Activated T-cell treated with anti-CD3 and anti-CD28 coated beads, Interleukin-2, amount 50 U/mL, for 72 hours (primary cell): ENCODE results near the gene RFNG. TPM values are rescaled to one million over a fixed set of nuclear protein-coding genes. Genes with fewer than 3 reads are reported as not detected.

ENCODE experiments used
- ATAC-seq, 2 donors: fragments of 150-1000 bp; cut with Tn5 transposase; replicated peaks in 1 of 2; 2 replicates each; pipeline ENCODE4 v1.10.0; 2021; ENCODE audit warnings: moderate library complexity in 2 of 2, mild to moderate bottlenecking in 1 of 2
- DNase-seq, 2 donors: peaks; one replicate each; pipeline ENCODE4 v3.0.0; 2021 to 2022; ENCODE audit warnings: mixed read lengths in 1 of 2
- H3K27ac Mint-ChIP-seq: one replicate; pipeline ENCODE4 v1.8.0; 2022; ENCODE audit warnings: mild to moderate bottlenecking, moderate library complexity, mixed read lengths
- H3K27me3 Mint-ChIP-seq: one replicate; pipeline ENCODE4 v1.8.0; 2022; ENCODE audit warnings: low read depth, mixed read lengths
- H3K36me3 Mint-ChIP-seq, 2 donors: one replicate each; pipeline ENCODE4 v1.8.0; 2022; ENCODE audit warnings: mixed read lengths in 2 of 2, mild to moderate bottlenecking in 1 of 2; ENCODE audit not compliant: insufficient read depth in 2 of 2
- H3K4me1 Mint-ChIP-seq: one replicate; pipeline ENCODE4 v1.8.0; 2022; ENCODE audit warnings: low read depth, mixed read lengths
- H3K4me3 Mint-ChIP-seq, 2 donors: one replicate each; pipeline ENCODE4 v1.8.0; 2022; ENCODE audit warnings: mild to moderate bottlenecking in 2 of 2, mixed read lengths in 2 of 2, moderate library complexity in 2 of 2
- H3K9me3 Mint-ChIP-seq, 2 donors: one replicate each; pipeline ENCODE4 v1.8.0; 2022; ENCODE audit warnings: mixed read lengths in 2 of 2
- total RNA-seq, 2 donors: library from RNA; stranded (reverse); gene quantifications; one replicate each; pipeline ENCODE4 v1.2.3, GENCODE V29; 2022

The RFNG gene
- total RNA-seq, 2 donors from 2014 or later, result 31.0 to 42.2 TPM

DNA sequence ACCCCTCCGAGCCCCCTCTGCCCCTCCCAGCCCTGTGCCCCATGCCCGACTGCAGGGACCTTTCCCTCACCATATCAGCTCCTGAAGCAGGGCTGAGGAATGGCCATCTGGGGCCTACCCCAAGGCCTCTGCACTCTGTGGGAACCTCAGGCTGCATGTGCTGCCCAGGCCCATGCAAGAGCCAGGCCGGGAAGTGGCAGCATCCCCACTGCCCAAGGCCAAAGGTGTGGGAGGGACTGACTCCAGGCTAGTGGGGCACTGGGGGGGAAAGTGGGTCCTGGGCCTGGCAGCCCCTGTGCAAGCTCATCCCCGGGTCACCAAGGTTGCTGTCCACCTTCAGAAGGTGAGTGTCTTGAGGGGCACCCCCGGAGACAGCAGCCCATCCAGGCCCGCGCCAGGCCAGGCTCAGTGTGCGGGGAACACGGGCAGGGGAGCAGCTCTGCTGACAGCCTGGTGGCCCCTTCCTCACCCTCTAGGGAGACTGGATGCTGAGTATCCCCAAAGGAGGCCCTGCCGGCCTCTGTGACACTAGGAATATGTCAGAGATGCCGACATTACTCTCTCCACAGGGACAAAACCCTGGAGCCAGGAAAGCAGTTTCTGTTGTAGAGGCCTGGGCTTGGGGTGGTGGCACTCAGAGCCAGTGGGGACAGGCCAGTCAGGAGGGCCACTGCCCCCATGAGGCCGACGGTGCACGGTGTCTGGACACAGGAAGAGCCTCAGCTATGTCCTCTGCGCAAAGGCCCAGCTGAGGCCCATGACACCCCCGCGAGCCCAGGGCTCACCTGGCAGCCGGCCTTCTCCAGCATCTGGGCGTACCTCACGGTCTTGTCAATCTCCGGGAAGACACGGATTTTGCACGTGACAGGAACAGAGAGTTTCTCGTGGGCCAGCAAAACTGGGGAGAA lies 10.7 kb upstream of the RFNG start:
- Mint-ChIP-seq H3K9me3 (no peaks in the 10 kb centered on the region), H3K4me1 (peaks cover 20% of the 10 kb centered on the region), H3K27ac (no peak overlapping the region), H3K4me3 (no peak overlapping the region), H3K27me3 (no peaks in the 10 kb centered on the region), H3K36me3 (peaks cover 0 to 4% of the 10 kb centered on the region in 2 donors)
- DNase-seq, result no peak
- no peak for ATAC-seq

DNA sequence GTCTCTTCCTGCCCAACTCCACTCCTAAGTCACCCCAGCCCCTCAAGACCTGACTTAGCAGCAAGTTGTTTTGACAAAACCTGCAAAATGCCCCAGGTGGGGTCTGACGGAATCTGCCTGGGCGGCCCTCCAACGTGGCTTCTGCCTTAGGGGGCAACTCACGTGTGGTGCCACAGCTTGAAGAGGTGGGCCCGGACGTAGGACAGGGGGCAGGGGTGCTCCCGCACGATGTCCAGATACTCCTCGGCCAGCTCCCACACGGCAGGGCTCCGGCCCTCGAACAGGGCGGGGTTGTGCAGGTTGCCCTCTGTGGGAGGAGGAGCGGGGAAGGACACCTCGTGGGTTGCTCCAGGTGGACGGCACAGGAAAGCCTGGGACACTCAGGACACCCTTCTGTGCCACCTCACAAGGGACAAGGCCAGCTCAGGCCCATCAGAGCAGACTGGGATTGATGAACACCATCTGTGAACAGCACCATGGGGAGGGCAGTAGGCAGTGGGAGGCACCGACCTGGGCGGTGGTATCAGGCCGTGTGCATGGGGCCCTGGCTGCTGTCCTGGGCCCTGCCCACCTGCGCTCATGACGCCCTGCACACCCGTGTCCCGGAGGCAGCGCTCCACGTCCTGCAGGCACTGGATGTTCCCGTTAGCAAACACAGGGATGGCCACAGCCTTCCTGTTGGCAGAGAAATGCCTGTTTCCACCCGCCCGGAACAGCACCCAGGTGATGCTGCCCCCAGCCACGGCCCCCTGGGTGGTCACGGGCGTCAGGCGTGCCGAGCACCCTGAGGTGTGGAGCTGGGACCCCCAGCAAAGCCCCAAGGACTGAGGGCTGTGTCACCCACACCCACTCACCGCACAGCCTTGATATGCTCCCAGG lies 9.7 kb upstream of the RFNG start:
- ATAC-seq, result no peak
- no peak for DNase-seq
- Mint-ChIP-seq H3K4me3 (no peak overlapping the region), H3K36me3 (peaks cover 0 to 4% of the 10 kb centered on the region in 2 donors), H3K27ac (no peak overlapping the region), H3K4me1 (peaks cover 9% of the 10 kb centered on the region), H3K27me3 (no peaks in the 10 kb centered on the region), H3K9me3 (no peaks in the 10 kb centered on the region)

DNA sequence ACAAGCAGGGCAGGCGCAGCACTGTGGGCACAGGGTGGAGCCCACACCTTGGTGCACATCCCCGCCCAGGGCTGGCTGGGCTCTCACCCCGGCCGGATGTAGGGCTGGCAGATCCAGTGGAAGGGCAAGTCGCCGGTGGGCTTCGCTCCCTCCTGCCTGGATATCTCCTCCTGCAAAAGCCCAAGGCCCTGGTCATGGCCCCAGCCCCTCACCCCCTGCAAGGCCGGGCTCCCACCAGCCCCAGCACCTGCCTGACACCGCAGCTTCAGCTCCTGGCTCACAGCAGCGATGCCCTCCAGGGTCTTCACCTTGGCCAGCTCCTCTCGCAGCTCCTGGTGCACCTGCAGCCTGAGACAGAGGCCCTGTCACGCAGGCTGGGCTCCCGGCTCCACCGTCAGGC lies 9.0 kb upstream of the RFNG start:
- ATAC-seq, result no peak
- peaks cover 0 to 4% of the 10 kb centered on the region in 2 donors for H3K36me3 Mint-ChIP-seq
- no peak overlapping the region for H3K27ac Mint-ChIP-seq
- no peak for DNase-seq
- H3K4me1 Mint-ChIP-seq, result peaks cover 7% of the 10 kb centered on the region
- H3K9me3 Mint-ChIP-seq, result no peaks in the 10 kb centered on the region
- no peak overlapping the region for H3K4me3 Mint-ChIP-seq
- H3K27me3 Mint-ChIP-seq, result no peaks in the 10 kb centered on the region

DNA sequence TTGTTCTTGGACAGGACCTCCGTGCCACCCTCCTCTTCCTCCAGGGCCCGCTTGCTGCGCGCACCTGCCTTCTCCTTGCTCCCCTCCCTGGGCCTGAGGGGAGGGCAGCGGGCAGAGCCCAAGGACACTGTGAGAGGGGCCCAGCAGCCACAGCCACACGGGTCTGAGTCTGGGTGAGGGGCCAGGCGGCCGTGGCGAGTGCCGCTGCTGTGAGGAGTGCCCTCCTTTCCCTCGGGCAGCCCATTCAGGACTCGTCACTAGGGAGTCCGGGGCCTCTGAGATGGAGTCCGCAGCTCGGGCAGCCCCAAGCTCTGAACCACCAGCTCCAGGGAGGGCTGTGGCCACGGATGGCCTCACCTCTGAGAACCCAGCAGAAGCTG lies 8.4 kb upstream of the RFNG start:
- no peaks in the 10 kb centered on the region for H3K27me3 Mint-ChIP-seq
- H3K27ac Mint-ChIP-seq, result no peak overlapping the region
- H3K36me3 Mint-ChIP-seq, result peaks cover 0 to 4% of the 10 kb centered on the region in 2 donors
- no peak for DNase-seq
- no peaks in the 10 kb centered on the region for H3K9me3 Mint-ChIP-seq
- ATAC-seq, result no peak
- no peak overlapping the region for H3K4me3 Mint-ChIP-seq
- peaks cover 7% of the 10 kb centered on the region for H3K4me1 Mint-ChIP-seq

DNA sequence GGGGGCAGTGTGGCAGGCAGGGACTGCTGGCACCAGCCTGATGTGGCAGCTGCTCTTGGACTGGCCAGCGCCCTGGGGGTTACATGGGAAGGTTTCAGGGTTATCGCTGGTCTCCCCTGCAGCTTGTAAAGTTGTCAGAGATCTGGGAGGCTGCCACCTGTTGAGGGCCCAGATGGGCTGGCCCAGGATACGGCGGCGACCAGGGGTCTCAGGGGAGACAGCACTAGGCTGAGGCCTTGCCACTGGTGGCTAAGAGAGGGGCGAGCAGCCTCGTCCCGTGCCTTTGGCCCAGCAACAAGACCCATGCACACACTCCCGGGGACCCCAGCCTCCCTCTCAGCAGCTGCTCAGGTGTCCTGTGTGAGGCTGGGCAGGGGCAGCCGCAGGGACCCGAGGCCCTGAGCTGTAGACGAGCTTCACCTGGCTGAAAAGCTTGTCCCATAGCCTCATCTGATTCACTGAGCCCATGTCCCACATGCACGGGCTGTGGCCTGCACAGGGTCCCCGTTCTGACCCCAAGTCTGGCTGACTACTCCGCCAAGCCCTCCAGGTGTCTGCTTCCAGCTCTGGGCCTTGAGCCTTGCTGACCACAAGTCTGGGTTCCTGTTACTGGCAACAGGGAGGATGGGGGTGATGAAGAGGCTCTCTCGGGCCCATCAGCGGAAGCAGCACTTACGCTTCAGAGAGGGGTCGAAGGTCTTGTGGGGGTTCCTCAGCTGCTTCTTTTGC lies 7.8 kb upstream of the RFNG start:
- peaks cover 0 to 4% of the 10 kb centered on the region in 2 donors for H3K36me3 Mint-ChIP-seq

DNA sequence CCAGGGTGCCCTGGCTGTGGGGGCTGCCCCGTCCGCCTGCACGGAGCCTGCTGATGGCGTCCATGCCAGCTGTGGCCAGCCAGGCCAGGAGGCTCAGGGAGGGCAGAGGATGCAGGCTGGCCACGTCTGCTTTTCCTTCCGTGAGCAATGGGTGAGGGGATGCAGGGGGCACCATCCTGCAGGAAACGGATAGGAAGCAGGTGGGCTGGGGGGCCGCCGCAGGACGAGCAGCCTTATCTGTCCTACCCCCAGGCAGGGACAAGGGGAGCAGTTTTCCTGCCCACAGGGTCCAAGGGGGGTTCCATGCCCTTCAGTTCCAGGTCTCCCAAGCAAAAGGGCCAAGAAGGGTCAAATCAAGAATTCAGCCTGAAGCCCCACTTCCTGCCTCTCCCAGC lies 7.2 kb upstream of the RFNG start:
- ATAC-seq (no peak), DNase-seq (no peak)
- no peak overlapping the region for H3K4me3 Mint-ChIP-seq
- no peaks in the 10 kb centered on the region for H3K4me1 Mint-ChIP-seq
- H3K27me3 Mint-ChIP-seq, result no peaks in the 10 kb centered on the region
- H3K36me3 Mint-ChIP-seq, result peaks cover 0 to 4% of the 10 kb centered on the region in 2 donors
- H3K27ac Mint-ChIP-seq, result no peak overlapping the region
- no peaks in the 10 kb centered on the region for H3K9me3 Mint-ChIP-seq

More for the DNA sequence above, 7.8 kb upstream of the RFNG start:
- peaks cover 6% of the 10 kb centered on the region for H3K4me1 Mint-ChIP-seq
- no peak overlapping the region for H3K27ac Mint-ChIP-seq
- no peaks in the 10 kb centered on the region for H3K9me3 Mint-ChIP-seq
- ATAC-seq (no peak), DNase-seq (no peak)
- H3K4me3 Mint-ChIP-seq, result no peak overlapping the region
- H3K27me3 Mint-ChIP-seq, result no peaks in the 10 kb centered on the region

DNA sequence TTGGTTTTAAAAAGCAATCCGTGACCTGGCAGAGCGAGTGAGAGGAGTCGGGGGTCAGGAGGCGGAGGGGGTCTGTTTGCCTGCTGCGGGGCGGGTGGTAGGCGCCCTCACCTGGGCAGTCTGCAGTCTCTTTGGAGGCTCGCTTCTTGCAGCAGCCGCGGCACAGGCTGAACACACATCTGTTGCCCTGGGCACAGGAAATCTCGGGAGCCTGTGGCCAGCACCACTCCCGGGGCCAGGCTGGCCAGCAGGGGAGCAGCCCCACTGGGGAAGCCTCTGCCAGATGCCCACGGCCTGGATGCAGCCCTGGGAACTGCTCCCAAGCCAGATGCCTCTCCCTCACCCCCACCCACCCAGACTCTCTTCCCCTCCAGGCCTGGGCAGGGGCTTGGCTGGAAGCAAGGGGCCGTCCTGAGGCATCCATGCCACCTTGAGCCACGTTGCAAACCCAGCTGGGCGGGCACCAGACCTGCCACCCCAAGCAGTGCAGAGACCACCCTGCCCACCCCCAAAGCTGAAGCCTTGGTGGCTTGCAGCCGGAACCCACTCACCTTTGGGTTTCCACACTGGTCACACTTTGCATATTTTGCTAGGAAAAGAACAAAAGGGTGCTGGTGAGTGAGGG lies 6.7 kb upstream of the RFNG start:
- no peaks in the 10 kb centered on the region for H3K9me3 Mint-ChIP-seq
- no peak overlapping the region for H3K27ac Mint-ChIP-seq
- ATAC-seq (no peak), DNase-seq (no peak)
- H3K4me1 Mint-ChIP-seq, result peaks cover 5% of the 10 kb centered on the region
- H3K36me3 Mint-ChIP-seq, result peaks cover 0 to 4% of the 10 kb centered on the region in 2 donors
- no peaks in the 10 kb centered on the region for H3K27me3 Mint-ChIP-seq
- no peak overlapping the region for H3K4me3 Mint-ChIP-seq

DNA sequence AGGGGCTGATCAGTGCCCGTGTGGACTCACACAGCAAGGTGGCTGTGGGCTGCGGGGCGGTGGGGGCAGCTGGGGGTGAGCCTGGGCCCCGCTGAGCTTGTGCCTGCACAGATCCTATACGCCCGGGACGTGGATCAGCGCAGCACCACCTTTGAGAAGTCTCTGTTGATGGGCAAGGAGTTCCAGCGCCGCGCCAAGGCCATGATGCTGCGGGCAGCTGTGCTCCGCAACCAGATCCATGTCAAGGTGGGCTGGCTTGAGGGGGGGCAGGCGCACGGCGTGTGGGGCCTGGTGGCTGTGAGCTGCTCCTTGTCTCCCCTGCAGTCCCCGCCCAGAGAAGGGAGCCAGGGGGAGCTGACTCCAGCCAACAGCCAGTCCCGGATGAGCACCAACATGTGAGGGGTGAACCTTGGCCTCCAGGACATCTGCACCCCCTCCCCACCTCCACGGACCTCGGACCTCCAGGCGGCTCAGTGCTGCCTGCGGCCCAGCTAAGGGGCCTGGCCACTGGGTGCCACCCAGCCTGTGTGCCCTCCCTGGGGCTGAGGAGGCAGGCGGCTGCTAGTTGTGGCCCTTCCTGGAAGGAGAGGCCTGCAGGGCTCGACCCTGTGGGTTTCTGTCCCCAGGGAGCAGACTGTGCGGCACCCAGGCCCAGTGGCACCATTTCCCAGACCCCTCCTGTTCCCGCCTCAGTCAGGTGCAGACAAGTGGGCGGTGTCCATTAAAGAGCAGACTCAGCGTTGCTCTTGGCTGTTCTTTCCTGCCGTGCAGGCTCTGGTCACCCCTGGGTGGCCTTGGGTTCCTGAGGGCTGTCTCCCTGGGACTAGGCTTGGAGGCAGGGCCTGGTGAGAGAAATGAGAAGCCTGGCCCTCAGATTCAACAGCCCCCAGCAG lies 5.4 kb upstream of the RFNG start:
- no peak for DNase-seq
- ATAC-seq, result no peak

DNA sequence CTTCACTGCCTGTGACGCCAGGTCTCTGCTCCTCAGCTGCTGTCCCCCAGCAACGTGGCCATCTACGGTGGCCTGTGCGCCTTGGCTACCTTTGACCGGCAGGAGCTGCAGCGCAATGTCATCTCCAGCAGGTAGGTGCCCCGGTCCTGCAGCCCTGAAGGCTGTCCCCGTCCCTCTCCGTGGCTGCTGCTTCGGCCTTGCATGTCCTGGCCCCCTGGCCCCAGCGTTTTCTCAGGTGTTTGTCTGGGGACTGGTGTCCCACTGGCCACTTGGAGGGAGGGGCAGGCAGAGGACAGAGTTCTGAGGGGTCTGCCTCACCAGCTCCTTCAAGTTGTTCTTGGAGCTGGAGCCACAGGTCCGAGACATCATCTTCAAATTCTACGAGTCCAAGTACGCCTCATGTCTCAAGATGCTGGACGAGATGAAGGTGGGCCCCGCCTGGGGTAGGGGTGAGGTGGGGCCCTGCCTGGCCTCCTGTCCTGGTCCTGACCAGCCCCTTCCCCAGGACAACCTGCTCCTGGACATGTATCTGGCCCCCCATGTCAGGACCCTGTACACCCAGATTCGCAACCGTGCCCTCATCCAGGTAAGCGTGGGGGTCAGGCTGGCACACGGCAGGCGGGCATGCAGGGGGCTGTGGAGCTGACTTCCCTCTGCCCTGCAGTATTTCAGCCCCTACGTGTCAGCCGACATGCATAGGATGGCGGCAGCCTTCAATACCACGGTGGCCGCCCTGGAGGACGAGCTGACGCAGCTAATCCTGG lies 4.5 kb upstream of the RFNG start:
- H3K36me3 Mint-ChIP-seq, result peaks cover 0 to 4% of the 10 kb centered on the region in 2 donors
- H3K4me1 Mint-ChIP-seq, result peaks cover 12% of the 10 kb centered on the region

More for the DNA sequence above, 5.4 kb upstream of the RFNG start:
- Mint-ChIP-seq H3K4me1 (peaks cover 12% of the 10 kb centered on the region), H3K36me3 (peaks cover 0 to 4% of the 10 kb centered on the region in 2 donors), H3K4me3 (no peak overlapping the region), H3K9me3 (no peaks in the 10 kb centered on the region), H3K27ac (no peak overlapping the region), H3K27me3 (no peaks in the 10 kb centered on the region)

DNA sequence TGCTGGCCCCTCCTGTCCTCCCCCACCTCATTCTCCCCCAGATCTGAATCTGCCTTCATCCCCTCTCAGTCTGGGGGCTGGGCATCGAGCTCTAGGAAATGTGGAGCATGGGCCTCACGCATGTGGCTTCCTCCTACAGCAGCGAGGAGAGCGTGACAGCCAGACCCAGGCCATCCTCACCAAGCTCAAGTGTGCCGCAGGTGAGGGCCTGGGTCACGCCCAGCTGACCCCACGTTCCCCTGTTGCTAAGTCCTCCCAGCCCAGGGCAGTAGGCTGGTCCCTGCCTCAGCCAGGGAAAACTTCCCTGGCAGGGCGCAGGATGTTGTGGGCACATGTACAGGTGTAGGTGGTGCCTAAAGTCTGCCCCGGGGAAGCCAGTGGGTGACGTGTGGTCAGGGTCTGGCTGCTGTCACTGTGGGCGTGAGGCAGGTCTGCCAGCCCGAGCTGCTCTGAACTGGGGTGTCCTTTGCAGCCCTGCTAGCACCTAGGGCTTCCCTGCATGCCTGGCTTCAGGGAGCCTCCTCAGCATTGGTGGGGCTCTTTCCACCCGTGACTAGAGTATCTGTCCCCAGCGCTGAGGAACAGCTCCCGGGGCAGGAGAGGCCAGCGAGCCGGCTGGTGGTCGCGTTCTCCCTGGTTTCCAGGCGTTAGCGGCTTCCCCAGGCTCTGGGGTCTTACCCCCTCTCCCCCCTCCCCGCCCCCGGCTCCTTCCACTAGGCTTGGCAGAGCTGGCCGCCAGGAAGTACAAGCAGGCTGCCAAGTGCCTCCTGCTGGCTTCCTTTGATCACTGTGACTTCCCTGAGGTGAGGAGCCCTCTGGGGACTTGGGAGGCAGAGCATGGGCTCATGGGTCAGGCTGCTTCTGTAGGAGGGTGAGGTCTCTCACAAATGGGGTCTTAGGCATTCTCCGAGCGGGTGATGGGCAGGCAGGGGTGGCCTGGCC lies 3.7 kb upstream of the RFNG start:
- Mint-ChIP-seq H3K4me3 (peak overlapping the region in 1 of 2 donors; percentile 17), H3K27ac (no peak overlapping the region), H3K27me3 (no peaks in the 10 kb centered on the region), H3K9me3 (no peaks in the 10 kb centered on the region), H3K36me3 (peaks cover 0 to 2% of the 10 kb centered on the region in 2 donors), H3K4me1 (peaks cover 19% of the 10 kb centered on the region)
- ATAC-seq, result no peak
- no peak for DNase-seq

More for the DNA sequence above, 4.5 kb upstream of the RFNG start:
- no peaks in the 10 kb centered on the region for H3K9me3 Mint-ChIP-seq
- H3K27ac Mint-ChIP-seq, result no peak overlapping the region
- H3K27me3 Mint-ChIP-seq, result no peaks in the 10 kb centered on the region
- DNase-seq (no peak), ATAC-seq (no peak)
- H3K4me3 Mint-ChIP-seq, result no peak overlapping the region
